GM18951 (cell line): ENCODE results near the gene TAS2R42.

Source experiments
- POLR2A ChIP-seq: IDR thresholded peaks from 4 replicates; pipeline ENCODE4 v1.6.1; 2011; ENCODE audit warnings: mild to moderate bottlenecking; ENCODE audit not compliant: insufficient read length, insufficient read depth; ENCODE audit errors: extremely low read depth
- in situ Hi-C: fragments of 300-500 bp; cut with MboI; formaldehyde crosslinking; loops from one replicate; pipeline ENCODE4 v1.12.0; 2022; ENCODE audit warnings: low sequenced_read_pairs, mixed read lengths, inconsistent platforms; ENCODE audit not compliant: unreplicated experiment

Gene TAS2R42

DNA sequence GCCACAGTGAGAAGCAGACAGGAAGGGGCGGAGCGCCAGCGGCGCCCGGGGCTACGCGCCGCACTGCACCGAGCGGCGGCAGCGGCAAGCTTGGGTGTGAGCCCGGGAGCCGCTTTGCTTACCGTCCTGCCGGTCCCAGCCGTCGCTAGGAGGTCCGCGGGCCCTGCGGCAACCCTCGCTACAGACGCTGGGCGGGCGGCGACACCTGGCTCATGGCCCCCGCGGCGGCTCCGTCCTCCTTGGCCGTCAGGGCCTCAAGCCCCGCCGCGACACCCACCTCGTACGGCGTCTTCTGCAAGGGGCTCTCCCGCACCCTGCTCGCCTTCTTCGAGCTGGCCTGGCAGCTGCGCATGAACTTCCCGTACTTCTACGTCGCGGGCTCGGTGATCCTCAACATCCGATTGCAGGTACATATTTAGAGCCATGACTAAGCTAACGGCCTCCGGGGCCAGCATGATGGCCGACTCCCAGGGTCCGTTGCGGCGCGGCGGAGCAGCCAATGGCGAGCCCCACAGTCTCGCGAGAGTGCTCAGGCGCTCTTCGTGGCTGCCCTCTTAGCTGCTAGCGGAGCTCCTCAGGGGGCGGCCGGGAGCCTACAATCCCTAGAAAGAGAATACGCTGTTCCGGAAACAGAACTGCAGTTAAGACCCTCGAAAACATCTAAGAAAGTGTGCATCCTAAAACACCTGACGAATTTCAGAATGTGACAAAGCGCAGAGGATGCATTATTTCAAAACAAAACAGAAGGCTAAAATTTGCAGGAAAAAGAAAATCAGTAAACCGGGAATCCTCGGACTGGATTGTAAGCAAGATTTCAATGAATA is 15.4 kb downstream of the TAS2R42 start, which contains the start of gene SMIM10L1:
Gene SMIM10L1 (plus strand): TSS at position 50 of the 824 bp plus-strand sequence. CDS start 163 bp downstream, at position 213.
- in situ Hi-C loops = no loop called here
- peak; percentile 93 for TF ChIP-seq POLR2A

DNA sequence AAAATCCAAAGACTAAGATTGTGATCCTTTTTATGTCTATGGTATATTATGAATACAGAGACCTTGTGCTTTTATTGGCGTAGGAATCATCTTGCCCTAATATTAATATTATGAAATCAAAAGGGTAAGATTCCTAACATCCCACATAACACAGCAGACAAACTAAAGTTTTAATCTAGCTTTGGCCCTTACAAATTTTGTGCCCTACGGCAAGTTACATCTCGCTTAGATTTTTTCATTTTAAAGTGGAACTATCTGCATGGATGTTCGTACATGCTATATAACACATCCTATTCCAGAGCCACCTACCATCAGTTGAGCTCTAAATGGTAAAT is 16.0 kb downstream of the TAS2R42 start:
- in situ Hi-C loops = no loop called here
- TF ChIP-seq POLR2A = no peak

DNA sequence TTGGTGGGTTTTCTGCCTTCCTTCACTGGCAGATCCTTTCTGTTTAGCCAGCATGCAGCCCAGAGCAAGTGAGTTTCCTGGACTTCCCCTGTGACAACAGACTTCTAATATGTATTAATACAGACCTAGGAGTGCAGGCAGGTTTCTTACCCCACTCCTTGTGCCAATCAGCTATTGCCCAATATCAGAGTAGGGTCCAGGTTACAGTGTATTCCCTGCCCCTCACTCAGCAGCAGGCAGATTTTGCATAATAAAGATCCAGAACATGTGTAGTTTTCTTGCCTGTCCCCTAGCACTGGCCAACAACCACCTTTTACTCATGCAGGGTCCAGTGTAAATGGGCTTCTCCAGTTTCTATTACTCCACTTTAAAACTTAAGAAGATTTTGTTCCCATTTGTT is 20.4 kb downstream of the TAS2R42 start:
- no peak for TF ChIP-seq POLR2A
- in situ Hi-C loops = no loop called here

DNA sequence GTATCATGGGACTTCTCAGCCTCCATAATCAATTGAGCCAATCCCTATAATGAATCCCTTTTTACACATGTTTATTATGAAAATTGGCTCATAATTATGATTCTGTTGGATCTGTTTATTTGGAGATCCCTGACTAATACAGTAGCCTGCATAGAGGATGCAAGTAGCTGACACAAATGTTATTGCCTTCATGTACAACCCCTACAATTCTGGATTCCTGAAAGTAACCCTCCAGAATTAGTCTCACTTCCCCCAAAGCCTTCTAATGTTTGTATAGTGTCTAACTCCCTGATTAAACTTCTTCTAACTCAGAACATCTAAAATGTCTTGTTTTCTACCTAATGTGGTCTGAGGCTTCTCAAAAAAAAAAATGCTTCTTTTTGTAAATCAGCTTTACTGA is 22.4 kb downstream of the TAS2R42 start:
- no peak for TF ChIP-seq POLR2A
- in situ Hi-C loops = no loop called here

DNA sequence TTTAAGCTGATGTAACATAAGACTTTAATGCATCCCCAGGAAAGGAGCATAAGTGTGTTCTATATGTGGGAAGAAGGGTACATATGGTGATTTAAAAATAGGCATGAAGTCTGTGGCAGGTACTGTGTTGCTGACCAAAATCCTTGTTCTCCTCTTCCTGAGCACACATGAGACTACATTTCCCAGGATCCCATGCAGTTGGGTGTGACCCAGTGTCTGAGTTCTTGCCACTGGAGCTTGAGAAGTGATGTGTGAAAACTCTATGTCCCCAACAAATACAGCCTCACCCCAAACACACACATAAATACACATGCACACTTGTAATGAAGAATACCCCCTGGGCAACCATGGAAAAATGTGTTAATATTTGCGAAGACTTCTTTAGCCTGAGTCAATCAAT is 24.2 kb downstream of the TAS2R42 start:
- in situ Hi-C loops = no loop called here
- TF ChIP-seq POLR2A = no peak

DNA sequence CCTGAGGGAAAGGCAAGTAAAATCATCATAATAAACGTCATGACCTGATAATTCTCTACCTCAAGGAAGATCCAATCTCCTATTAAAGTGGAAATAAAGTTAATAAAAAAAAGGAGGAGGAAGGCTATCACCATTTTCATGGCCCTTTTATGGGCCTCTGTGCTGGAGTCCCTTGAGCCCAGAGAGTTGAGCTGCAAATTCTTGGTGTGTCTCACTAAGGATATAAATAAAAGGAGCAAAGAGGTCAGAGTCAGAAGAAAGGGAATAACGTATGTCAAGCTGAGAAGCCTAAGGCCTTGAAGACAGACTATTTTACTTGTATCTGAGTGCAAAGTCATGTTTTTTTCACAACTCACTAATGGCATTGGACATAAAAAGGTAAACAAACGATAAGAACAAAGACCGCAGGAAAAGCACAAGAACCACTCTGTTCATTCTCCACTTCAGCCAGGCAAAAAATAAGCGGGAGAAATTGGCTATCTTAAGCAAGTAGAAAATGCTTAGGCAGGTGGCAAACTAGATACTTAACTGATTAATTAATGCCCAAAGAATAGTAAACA is 27.8 kb downstream of the TAS2R42 start:
- in situ Hi-C loops = no loop called here

DNA sequence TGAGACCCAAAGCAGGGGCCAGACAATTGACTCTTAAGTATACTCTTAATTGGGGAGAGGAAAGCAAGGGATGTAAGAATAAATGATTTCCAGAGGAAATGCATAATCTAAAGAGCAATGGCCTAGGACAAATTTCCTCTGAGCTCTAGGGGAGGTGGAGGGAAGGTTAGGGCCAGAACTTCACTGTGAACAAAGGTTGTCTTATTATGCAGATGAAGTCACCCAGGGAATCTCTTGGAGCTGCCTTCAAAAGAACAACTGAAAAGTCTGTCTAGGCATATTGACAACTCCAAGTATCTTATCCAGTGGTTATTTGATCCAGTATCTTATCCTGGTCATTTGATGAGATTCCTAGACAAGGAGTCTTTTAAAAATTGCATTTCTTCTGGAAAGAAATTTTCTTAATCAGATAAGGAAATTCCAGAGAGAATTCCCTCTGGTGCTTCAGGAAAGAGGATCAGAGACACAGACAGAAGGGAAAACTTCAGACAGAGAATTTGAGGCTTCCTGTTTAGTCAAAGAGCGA is 32.3 kb downstream of the TAS2R42 start:
- in situ Hi-C loops = no loop called here

More for the DNA sequence above, 27.8 kb downstream of the TAS2R42 start:
- no peak for TF ChIP-seq POLR2A

DNA sequence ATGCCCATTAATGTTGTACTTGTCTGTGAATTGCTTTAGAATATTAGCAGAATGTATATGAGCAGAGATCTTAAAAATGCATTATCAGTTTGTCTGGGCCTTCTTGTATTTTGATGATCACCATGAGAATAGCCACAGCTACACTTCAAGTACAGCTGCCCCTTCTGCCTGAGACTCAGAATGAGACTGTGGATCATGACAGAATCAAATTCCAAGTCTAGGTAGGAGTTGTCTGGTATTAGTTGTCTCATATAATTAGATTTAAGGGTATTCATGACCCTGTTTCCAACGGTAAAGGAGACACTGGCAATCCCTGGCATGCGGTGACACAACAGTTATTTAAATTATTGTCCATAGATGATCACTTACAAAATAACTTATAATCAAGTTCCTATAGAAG is 34.0 kb downstream of the TAS2R42 start:
- in situ Hi-C loops = no loop called here
- TF ChIP-seq POLR2A = no peak

More for the DNA sequence above, 32.3 kb downstream of the TAS2R42 start:
- no peak for TF ChIP-seq POLR2A

DNA sequence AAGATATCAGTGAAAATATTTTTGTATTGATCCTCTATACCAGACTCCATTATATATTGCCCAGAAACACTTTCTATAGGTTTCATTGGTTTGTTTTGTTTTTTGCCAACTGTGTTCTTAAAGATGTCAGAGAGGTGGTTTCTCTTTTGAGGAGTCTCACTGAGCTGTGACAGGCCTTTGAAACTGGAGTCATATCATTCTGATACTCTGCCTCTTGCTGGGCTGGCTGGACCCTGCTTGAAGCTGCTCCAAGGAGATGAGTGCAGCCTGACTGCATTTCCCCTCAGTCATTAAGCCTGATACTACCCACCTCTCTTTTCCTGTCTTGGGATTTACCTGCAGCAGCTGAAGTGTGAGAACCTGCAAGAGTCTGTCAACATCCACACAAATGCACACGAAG is 35.9 kb downstream of the TAS2R42 start:
- no peak for TF ChIP-seq POLR2A
- in situ Hi-C loops = no loop called here

DNA sequence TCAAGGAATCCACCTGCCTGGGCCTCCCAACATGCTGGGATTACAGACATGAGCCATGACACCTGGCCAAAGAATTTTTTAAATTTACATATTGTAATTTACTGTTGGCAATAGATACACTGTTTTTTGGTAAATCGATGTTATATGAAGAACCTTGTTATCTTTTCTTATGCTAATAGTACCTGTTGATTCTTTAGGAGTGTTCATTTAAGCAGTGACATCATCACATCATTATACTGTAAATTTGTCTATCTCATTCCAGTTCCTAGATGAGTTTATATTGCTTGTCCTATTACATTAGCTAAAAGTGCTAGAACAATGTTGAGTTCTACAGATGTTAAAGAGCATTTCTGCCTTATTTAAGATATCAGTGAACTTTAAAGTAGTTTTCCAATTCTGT is 39.3 kb downstream of the TAS2R42 start:
- in situ Hi-C loops = no loop called here
- TF ChIP-seq POLR2A = no peak

DNA sequence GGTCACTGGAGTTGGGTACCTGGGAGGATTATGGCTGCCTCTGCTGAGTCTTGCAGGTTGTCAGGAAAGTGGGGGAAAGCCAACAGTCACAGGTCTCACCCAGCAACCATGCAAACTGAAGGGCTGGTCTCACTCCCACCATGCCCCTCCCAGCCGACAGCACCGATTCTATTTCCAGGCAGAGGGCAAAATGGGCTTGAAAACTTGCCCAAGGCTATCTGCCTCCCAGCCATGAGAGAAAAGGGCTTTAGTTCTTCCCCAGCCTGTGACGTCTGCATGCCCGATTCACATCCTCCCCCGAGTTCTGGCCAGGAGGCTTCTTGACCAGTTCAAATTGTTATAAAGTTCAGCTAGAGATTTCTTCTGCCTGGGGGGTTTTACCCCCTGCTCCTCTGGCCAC is 42.4 kb downstream of the TAS2R42 start:
- TF ChIP-seq POLR2A = no peak
- in situ Hi-C loops = no loop called here

DNA sequence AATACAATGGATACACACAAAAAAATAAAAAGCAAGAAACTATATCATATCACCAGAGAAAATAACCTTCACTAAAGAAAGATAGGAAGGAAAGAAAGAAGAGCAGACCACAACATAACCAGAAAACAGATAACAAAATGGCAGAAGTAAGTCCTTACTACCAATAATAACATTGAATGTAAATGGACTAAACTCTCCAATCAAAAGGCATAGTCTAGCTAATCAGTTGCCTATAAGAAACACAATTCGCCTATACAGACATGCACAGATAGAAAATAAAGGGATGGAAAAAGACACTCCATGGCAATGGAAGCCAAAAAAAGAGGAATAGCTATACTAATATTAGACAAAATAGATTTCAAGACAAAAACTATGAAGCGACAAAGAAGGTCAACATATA is 43.4 kb downstream of the TAS2R42 start:
- no peak for TF ChIP-seq POLR2A
- in situ Hi-C loops = no loop called here

DNA sequence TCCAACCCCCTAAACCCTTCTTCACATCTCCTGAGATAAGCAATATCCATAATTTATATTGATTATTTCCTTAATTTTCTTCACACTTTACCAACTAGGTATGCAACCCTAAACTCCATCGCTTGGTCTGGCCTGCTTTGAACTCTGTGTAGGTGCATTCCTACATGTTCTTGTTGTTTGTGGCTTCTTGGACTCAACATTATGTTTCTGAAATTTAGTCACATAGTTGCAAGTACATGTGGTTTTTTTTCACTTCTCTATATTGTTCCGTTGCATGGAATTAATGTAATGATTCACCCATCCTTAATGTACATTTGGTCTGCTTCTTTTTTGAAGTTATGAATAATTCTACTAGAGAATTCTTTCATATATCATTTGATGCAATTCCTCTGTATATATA is 50.7 kb downstream of the TAS2R42 start:
- in situ Hi-C loops = no loop called here
- TF ChIP-seq POLR2A = no peak
